Stomach (tissue), 9 donors: ENCODE measurements around the gene DAB1. TPM values are rescaled to one million over a fixed set of nuclear protein-coding genes. Genes with fewer than 3 reads are reported as not detected.

ENCODE experiments used
- DNase-seq, 2 donors: peaks; one replicate each; pipeline versions ENCODE4 v3.0.0 to v3.0.0-alpha.2; 2013 to 2019
- H3K27ac ChIP-seq, 5 donors: fragments of 200-600 bp in 4 of 5; sonication (generic) in 4 of 5; one replicate each; pipeline ENCODE4 v1.5.1; 2013 to 2019; ENCODE audit warnings: mild to moderate bottlenecking in 1 of 5, moderate library complexity in 1 of 5
- H3K27me3 ChIP-seq, 3 donors: fragments of 200-600 bp; sonication (generic); one replicate each; pipeline ENCODE4 v1.5.1; 2017 to 2019; ENCODE audit warnings: mixed run types in 1 of 3
- H3K36me3 ChIP-seq, 4 donors: fragments of 200-600 bp; sonication (generic); 1 replicate in 3 of 4; 2 replicates in 1 of 4; pipeline ENCODE4 v1.5.1; 2016 to 2019
- H3K4me1 ChIP-seq, 4 donors: fragments of 200-600 bp; sonication (generic); one replicate each; pipeline ENCODE4 v1.5.1; 2016 to 2019
- H3K4me3 ChIP-seq, 4 donors: fragments of 200-600 bp; sonication (generic) in 3 of 4; one replicate each; pipeline ENCODE4 v1.5.1; 2016 to 2019; ENCODE audit warnings: mild to moderate bottlenecking in 1 of 4
- H3K9me3 ChIP-seq, 4 donors: fragments of 200-600 bp; sonication (generic); one replicate each; pipeline ENCODE4 v1.5.1; 2016 to 2019
- CTCF ChIP-seq, 7 experiments: fragments of 450-650 bp in 4 of 7; fragments of 200-600 bp in 3 of 7; sonication (generic) in 3 of 7; IDR thresholded peaks; one replicate each; pipeline ENCODE4 v1.5.1; 2016 to 2019; ENCODE audit warnings: antibody characterized with exemption in 7 of 7, control low read depth in 2 of 7, mild to moderate bottlenecking in 1 of 7
- EP300 ChIP-seq: sonication (generic); formaldehyde crosslinking; IDR thresholded peaks from one replicate; pipeline ENCODE4 v1.6.1; 2017; ENCODE audit warnings: antibody characterized with exemption
- POLR2A ChIP-seq, 4 donors: fragments of 450-650 bp; IDR thresholded peaks; one replicate each; pipeline ENCODE4 v1.6.1; 2016; ENCODE audit warnings: antibody characterized with exemption in 4 of 4, control low read depth in 2 of 4, mild to moderate bottlenecking in 1 of 4, moderate library complexity in 1 of 4
- POLR2AphosphoS5 ChIP-seq, 3 donors: sonication (generic); formaldehyde crosslinking; IDR thresholded peaks; one replicate each; pipeline ENCODE4 v1.6.1; 2016; ENCODE audit warnings: antibody characterized with exemption in 3 of 3
- WGBS, 5 donors: extraction: QIAGEN DNeasy Blood & Tissue Kit in 3 of 5; methylation state at CpG; one replicate each; pipeline versions ENCODE4 v1.1.5 to v1.1.7; 2013 to 2018; 5-methylcytosine and 5-hydroxymethylcytosine counted together
- intact Hi-C: fragments of 100-400 bp; cut with DNase I; formaldehyde crosslinking; loops from one replicate; pipeline ENCODE4 v1.15.1; 2023; ENCODE audit warnings: low total_unique reads
- polyA plus RNA-seq, 3 donors: library from polyadenylated mRNA; stranded (reverse); fragments of 200-250 nt; gene quantifications; one replicate each; pipeline ENCODE4 v1.2.3, GENCODE V29; 2013
- total RNA-seq, 5 donors: library from RNA; depleted of rRNA; stranded (reverse); fragments of >200 nt; gene quantifications; one replicate each; pipeline versions ENCODE4 v1.1.0 to v1.2.3, GENCODE V29; 2014 to 2016
- donor health status: healthy with polysubstance abuse.
- donor health status: Bipolar disorder and iron deficiency.
- donor health status: healthy.

DAB1 gene
- total and polyA plus RNA-seq, 8 donors: under 0.01 to 3.5 (median 0.61) TPM; not detected in 1

GRCh38 chr1:57179001-57179400, 244.9 kb downstream of the DAB1 start:
- WGBS, 5 donors: 73 to 83% (median 79%) methylated on average over 4 of the region's 4 CpGs
- intact Hi-C loops: no loop called here
- H3K4me1 ChIP-seq: no peaks in the 10 kb centered on the region
- no peak overlapping the region for H3K27ac ChIP-seq
- no peaks in the 10 kb centered on the region for H3K36me3 ChIP-seq
- H3K9me3 ChIP-seq: no peaks in the 10 kb centered on the region
- H3K4me3 ChIP-seq: no peak overlapping the region
- no peak for DNase-seq
- no peaks in the 10 kb centered on the region for H3K27me3 ChIP-seq
- no peak for TF ChIP-seq EP300
- no peak for TF ChIP-seq CTCF (IDR thresholded peaks at IDR 0.05)
- no peak for TF ChIP-seq POLR2AphosphoS5 (IDR thresholded peaks at IDR 0.05)
- TF ChIP-seq POLR2A (IDR thresholded peaks at IDR 0.05): no peak

GRCh38 chr1:57175506-57175905, 248.4 kb downstream of the DAB1 start:
- no peaks in the 10 kb centered on the region for H3K4me1 ChIP-seq
- intact Hi-C loops: no loop called here
- H3K27me3 ChIP-seq: no peaks in the 10 kb centered on the region
- no peak for DNase-seq
- H3K36me3 ChIP-seq: no peaks in the 10 kb centered on the region
- H3K9me3 ChIP-seq: no peaks in the 10 kb centered on the region
- H3K4me3 ChIP-seq: no peak overlapping the region
- H3K27ac ChIP-seq: no peak overlapping the region
- 73 to 91% (median 88%) methylated on average over 5 of the region's 5 CpGs for WGBS, 5 donors
- TF ChIP-seq POLR2AphosphoS5 (IDR thresholded peaks at IDR 0.05) (no peak), EP300 (no peak), CTCF (IDR thresholded peaks at IDR 0.05) (no peak), POLR2A (IDR thresholded peaks at IDR 0.05) (no peak)

- intact Hi-C loops: no loop called here
- WGBS, 5 donors: 62 to 85% (median 80%) methylated on average over 1 of the region's 1 CpG
- no peaks in the 10 kb centered on the region for H3K27me3 ChIP-seq
- no peaks in the 10 kb centered on the region for H3K4me1 ChIP-seq
- no peak overlapping the region for H3K27ac ChIP-seq
- no peaks in the 10 kb centered on the region for H3K9me3 ChIP-seq
- H3K36me3 ChIP-seq: no peaks in the 10 kb centered on the region
- TF ChIP-seq CTCF (IDR thresholded peaks at IDR 0.05) (no peak), EP300 (no peak), POLR2A (IDR thresholded peaks at IDR 0.05) (no peak), POLR2AphosphoS5 (IDR thresholded peaks at IDR 0.05) (no peak)
- no peak overlapping the region for H3K4me3 ChIP-seq
- no peak for DNase-seq
Observed at GRCh38 chr1:57172040-57172439, 251.8 kb downstream of the DAB1 start.

DNA sequence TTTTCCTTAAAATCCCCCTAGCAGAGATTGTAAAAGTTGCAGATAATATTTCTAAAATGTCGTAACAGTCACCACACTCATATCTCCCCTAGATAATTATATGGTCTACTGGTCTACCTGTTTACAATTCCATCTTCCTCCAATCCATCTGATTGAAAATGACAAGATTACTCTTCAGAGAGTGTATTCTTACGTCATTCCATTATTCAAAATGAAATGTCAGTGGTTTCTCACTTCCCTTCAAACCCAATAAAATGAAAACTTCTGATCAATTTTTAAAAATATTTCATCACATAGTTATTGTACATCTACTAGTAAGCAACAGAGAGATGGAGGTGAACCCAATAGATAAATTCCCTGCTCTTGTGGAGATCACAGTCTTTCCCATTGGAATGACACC, 255.9 kb downstream of the DAB1 start:
- no peaks in the 10 kb centered on the region for H3K9me3 ChIP-seq
- TF ChIP-seq POLR2A (IDR thresholded peaks at IDR 0.05) (no peak), POLR2AphosphoS5 (IDR thresholded peaks at IDR 0.05) (no peak), EP300 (no peak), CTCF (IDR thresholded peaks at IDR 0.05) (no peak)
- no peaks in the 10 kb centered on the region for H3K4me1 ChIP-seq
- 69 to 84% (median 77%) methylated on average over 2 of the region's 2 CpGs for WGBS, 5 donors
- no peak for DNase-seq
- intact Hi-C loops: no loop called here
- H3K36me3 ChIP-seq: no peaks in the 10 kb centered on the region
- no peak overlapping the region for H3K4me3 ChIP-seq
- H3K27me3 ChIP-seq: no peaks in the 10 kb centered on the region
- no peak overlapping the region for H3K27ac ChIP-seq
